HTR-8/SVneo (cell line): ENCODE measurements around the gene NPFFR1.
"Not testable (repeated sequence)": the region's sequence is repeated elsewhere in the genome, so short reads cannot be mapped to it uniquely, and the experiment has no call there.

Source experiments
- DNase-seq: peaks from one replicate; pipeline ENCODE4 v3.0.0; 2011; ENCODE audit warnings: low spot score, mixed read lengths; ENCODE audit not compliant: insufficient read length
- FAIRE-seq: peaks from 2 replicates; lab custom pipeline; 2011; peaks lifted over from hg19 to GRCh38; lab: Jason Lieb, UNC

The NPFFR1 gene

DNA sequence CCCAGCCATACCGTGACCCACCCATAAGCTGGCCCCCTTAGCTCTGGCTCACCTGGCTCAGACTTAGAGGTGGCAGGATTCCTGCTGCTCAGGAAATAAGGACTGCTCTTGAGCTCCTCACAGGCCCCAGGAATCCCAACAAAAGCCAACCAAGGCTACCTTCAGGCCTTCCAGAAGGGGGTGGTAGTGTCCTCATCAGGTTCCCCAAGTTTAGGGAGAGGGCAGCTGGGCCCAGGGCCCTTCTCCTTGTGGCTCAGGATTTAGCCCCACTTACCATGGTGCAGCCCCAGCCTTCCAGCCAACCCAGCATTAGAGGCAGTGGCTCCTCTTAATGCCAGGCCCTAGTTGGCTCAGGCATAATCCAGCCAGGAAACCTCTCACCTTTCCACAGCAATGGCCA is 23.5 kb downstream of the NPFFR1 start:
- DNase-seq (no peak), FAIRE-seq (no peak)

DNA sequence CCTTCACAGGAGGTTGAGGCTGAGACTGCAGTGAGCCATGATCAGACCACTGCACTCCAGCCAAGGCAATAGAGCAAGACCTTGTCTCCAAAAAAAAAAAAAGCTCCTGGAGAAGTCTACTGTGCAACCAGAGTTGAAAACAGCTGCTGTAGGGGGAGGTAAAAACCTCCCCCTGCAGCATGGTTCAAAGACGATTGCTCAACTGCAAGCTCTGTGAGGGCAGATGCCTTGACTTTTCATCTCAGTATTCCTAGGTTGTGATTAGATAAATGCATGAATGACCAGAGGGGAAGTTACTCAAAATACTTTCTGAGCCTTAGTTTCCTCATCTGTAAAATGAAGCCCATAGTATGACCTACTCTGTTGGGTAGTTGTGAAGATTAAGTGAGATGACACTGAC is 25.6 kb downstream of the NPFFR1 start:
- no peak for FAIRE-seq
- no peak for DNase-seq

DNA sequence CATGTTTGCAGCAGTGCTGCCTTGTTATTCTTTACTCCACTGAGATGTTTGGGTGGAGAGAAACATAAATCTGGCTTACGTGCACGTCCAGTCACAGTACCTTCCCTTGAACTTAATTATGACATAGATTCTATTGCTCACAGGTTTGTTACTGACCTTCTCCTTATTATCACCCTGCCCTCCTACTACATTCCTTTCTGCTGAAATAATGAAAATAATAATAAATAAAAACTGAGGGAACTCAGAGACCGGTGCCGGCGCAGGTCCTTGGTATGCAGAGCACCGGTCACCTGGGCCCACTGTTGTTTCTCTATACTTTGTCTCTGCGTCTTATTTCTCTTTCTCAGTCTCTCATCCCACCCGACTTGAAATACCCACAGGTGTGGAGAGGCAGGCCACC is 26.0 kb downstream of the NPFFR1 start:
- not testable (repeated sequence) for FAIRE-seq, DNase-seq

DNA sequence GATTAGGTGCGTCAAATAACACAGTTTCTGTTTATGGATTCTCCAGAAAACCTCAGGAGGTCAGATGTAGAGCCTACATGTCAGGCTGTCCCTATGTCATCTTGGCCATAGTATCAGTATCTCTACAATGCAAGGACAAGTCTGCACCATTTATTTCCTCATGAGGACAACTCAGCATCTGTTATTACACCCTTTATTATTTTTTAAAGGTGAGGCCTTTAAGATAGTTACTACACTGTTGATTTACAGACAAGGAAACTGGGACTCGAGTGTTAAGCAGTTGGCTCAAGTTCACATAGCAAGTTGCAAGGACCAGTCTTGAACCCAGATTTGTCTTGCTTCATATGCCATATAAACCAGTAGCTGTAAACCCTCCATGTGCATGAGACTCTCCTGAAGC is 27.3 kb downstream of the NPFFR1 start:
- DNase-seq: no peak
- no peak for FAIRE-seq

DNA sequence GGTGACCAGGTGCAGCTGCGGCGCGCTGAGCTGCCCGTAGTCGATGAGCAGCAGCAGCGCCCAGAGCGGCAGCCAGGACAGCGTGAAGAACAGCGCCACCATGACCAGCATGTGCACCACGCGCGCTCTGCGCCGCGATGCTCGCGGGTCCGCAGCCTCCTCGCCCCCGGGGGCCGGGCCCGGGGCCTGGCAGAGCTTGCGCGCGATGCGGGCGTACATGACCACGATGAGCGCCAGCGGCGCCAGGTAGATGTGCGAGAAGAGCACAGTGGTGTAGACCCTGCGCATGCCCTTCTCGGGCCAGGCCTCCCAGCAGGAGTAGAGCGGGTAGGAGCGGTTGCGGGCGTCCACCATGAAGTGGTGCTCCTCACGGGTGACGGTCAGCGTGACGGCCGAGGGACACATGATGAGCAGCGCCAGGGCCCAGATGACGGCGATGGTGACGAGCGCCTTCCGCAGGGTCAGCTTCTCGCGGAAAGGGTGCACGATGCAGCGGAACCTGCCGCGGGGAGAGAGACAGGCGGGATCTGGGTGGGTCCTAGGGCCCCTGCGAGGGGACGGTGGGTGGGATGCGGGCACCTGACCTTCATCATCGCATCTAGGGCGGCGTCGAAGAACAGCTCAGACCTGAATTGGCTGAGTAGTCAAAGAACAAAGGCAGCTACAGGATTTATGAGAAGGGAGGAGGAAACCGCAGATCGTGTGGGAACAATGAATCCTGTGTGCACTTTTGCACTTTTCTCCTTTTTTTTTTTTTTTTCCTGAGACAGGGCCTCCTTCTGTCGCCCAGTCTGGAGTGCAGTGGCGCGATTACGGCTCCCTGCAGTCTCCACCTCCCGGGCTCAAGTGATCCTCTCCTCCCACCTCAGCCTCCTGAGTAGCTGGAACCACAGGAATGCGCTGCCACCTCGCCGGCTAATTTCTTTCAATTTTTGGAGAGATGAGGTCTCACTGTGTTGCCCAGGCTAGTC is 28.2 kb downstream of the NPFFR1 start:
- no peak for FAIRE-seq
- no peak for DNase-seq

DNA sequence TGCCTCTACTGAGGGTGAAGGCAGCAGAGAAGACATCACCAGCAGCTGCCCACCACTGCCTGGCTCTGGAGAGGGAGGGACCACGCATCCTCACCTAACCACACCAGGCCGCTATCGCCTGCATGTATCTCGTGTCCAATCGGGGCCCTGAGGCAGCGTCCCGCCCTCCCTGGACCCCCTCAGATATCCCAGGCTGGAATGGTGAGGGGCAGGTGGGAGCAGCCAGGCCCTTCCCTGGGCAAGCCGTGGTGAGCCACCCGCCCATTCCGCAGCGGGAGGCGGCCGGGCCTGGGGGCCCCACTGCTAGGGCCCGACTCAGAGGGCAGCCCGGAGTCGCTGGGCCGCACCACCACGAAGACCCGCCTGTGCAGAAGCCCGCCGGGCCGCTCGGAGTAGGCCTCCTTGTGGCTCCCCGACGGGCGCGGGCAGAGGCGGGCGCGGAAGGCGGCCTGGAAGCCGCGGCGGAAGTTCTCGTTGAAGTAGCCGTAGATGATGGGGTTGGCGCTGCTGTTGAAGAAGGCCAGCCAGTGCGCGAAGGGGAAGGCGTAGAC is 29.0 kb downstream of the NPFFR1 start:
- FAIRE-seq (no peak), DNase-seq (no peak)

DNA sequence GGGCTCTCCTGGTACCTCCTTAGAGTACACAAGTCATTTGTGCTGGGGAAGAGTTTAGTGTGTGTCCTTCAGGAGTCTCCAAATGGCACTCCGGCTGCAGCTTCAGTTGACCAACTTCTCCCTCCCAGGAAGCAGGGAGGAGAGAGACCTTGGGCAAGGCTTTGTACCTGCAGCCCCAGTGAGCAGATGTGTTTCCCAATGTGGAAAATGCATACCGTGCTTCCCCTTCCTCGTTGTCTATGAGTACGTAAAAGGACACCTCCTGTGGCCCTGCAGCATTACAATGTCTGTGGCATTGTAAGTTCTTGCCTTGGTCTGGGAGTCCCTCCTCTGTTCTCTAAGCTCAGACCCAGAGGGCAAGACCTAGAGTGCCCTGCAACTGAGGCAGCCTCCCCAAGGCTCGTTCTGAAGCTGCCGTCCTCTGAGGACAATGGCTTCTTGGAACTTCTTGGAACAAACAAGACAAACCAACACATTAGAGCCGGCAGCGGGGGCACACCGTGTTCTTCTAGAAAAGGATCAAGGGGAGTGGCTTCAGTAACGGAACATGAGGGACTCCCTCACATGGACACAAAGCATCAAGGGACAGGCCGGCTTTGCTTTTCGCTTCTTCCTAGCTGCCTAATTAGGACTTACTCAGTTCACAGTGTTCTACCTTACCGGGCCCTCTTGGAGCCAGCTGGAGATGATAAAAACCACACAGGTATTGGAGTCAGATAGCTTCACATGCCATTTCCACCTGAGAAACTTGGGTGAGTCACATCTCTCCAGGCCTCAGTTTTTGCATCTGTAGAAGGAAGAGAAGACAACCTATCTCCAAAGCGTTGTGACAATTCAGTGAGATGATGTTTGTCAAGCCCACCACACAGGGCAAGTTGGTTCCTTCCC is 29.7 kb downstream of the NPFFR1 start:
- FAIRE-seq: no peak
- DNase-seq: no peak

DNA sequence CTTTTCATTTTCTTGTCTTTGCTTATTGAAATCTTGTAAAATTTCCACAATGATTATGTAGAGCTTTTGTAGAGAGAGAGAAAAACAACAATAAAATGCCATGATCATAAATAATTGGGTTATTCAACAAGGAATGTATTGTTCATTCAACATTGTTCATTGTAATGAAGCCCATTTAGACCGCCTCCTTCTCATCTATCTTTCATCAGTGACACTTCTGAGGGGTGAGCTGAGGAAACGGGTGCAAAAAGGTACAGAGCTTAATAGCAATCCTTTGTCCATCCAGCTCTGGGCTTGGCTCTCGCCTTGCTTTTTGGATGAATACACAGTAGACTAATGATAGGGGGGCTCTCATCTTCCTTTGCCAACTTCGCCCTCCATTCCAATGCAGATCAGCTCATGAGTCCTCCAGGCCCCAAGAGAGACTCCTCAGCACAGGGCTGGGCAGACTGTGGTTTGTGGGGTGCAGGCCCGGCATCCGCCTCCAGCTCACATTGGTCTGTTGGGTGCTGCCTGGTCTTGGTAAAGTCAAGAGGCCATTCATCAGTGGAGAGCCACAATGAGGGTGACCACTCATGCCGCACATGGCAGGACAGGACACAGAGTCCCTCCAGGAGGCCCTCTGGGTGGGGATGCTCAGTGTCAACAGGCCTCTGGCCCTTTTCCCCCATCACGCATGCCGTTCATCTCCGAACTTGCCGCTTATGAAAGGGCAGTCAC is 32.7 kb downstream of the NPFFR1 start:
- DNase-seq: no peak
- FAIRE-seq: no peak

DNA sequence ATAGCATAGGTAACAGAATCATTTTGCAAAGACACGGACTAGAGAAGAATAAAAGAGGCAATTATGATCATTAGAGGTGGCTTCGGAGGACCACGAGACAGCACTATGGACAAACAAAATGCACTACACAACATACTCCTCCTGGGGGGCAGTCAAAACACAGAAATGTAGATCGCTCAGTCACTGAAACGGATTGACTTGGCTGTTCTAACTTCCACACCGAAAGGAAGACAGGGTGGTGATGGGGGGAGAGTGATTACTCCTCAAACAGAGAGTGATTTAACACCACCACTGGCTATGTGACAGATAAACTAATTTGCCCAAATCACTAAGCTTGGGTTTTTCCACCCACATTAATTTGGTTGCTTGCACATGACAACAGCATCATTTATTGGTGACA is 36.4 kb downstream of the NPFFR1 start:
- DNase-seq: no peak
- FAIRE-seq: no peak

DNA sequence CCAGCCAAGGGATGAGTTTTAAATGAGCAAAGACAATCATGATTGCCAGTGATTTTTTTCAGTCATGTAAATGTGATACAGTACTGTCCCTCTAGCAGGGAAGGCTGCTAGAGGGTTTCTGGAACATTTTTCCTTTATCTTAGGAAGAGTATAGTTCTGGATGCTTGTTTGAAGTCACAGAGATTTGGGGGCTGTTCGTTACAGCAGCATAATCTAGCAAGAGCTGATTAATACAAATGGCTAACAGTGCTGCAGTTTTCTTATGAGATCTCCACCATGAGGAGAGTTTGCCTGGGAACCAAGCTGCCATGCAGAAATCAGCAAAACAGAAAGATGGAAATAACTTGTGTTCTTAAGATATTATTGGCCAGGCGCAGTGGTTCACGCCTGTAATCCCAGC is 42.7 kb downstream of the NPFFR1 start:
- FAIRE-seq (no peak), DNase-seq (no peak)

DNA sequence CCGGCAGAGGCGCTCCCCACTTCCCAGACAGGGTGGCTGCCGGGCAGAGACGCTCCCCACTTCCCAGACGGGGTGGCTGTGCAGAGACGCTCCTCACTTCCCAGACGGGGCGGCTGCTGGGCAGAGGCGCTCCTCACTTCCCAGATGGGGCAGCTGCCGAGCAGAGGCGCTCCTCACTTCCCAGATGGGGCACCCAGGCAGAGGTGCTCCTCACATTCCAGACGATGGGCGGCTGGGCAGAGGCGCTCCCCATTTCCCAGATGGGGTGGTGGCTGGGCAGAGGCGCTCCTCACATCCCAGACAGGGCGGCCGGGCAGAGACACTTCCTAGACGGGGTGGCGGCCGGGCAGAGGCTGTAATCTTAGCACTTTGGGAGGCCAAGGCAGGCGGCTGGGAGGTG is 43.8 kb downstream of the NPFFR1 start:
- not testable (repeated sequence) for FAIRE-seq, DNase-seq

DNA sequence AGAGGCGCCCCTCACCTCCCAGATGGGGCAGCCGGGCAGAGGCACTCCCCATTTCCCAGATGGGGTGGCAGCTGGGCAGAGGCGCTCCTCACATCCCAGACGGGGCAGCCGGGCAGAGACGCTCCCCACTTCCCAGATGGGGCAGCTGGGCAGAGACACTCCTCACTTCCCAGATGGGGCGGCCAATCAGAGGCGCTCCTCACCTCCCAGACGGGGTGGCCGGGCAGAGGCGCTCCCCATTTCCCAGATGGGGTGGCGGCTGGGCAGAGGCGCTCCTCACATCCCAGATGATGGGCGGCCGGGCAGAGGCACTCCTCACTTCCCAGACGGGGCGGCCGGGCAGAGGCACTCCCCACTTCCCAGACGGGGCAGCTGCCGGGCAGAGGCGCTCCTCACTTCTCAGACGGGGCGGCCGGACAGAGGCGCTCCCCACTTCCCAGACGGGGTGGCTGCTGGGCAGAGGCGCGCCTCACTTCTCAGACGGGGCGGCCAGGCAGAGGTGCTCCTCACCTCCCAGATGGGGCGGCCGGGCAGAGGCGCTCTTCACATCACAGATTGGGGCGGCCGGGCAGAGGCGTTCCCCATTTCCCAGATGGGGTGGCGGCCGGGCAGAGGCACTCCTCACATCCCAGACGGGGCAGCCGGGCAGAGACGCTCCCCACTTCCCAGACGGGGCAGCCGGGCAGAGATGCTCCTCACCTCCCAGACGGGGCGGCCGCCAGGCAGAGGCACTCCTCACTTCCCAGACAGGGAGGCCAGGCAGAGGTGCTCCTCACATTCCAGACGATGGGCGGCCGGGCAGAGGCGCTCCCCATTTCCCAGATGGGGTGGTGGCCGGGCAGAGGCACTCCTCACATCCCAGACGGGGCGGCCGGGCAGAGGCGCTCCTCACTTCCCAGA is 44.5 kb downstream of the NPFFR1 start:
- DNase-seq, FAIRE-seq: not testable (repeated sequence)

DNA sequence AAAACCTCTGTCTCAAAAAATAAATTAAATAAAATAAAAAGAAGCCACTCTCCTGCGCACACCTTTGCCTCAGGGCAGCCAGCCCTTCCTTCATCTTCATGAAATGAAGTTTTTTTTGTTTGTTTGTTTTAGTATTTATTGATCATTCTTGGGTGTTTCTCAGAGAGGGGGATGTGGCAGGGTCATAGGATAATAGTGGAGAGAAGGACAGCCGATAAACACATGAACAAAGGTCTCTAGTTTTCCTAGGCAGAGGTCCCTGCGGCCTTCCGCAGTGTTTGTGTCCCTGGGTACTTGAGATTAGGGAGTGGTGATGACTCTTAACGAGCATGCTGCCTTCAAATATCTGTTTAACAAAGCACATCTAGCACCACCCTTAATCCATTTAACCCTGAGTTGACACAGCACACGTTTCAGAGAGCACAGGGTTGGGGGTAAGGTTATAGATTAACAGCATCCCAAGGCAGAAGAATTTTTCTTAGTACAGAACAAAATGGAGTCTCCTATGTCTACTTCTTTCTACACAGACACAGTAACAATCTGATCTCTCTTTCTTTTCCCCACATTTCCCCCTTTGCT is 45.8 kb downstream of the NPFFR1 start:
- not testable (repeated sequence) for DNase-seq, FAIRE-seq

DNA sequence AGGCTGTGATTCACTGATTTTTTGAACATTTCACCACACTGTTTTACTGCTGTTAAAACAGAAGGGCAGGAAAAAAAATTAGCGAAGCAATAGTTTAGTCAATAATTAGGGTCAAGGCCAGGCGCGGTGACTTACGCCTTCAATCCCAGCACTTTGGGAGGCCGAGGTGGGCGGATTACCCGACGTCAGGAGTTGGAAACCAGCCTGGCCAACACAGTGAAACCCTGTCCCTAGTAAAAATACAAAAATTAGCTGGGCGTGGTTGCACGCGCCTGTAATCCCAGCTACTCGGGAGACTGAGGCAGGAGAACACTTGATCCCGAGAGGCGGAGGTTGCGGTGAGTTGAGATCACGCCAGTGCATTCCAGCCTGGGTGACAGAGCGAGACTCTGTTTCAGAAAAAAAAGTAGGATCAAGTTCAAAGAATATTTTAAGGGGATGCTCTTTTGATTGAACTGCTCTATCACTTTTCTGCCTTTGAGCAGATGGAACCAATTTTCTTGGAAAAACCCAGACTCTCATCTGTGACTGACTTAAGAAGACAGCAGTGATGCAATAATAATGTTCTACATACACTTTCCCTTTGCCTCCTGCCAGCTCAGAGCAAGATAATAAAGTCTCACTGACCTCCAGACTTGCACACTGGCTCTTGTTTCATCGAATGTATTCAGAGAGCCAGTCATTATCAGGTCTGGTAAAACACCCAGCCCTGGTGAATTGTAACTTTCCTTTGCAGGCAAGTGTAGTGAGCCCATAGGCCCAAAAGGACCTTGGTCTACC is 48.9 kb downstream of the NPFFR1 start:
- FAIRE-seq (no peak), DNase-seq (no peak)

DNA sequence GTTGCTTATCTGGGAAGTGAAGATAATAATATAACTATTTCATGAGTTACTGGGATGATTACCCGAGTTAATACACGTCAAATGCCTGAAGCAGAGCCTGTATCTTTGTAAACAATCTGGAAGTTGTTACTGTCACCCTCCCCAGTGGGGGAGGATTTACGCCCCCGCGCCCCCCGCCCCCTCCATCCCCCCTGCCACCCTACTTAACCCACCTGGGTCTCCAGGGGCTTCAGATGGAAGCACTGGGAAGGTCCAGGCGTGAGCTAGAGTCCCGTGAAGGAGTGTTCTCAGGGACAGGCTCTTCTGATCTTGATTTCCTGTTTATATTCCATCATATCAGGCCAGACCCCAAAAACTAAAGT is 49.9 kb downstream of the NPFFR1 start:
- no peak for FAIRE-seq
- DNase-seq: no peak

DNA sequence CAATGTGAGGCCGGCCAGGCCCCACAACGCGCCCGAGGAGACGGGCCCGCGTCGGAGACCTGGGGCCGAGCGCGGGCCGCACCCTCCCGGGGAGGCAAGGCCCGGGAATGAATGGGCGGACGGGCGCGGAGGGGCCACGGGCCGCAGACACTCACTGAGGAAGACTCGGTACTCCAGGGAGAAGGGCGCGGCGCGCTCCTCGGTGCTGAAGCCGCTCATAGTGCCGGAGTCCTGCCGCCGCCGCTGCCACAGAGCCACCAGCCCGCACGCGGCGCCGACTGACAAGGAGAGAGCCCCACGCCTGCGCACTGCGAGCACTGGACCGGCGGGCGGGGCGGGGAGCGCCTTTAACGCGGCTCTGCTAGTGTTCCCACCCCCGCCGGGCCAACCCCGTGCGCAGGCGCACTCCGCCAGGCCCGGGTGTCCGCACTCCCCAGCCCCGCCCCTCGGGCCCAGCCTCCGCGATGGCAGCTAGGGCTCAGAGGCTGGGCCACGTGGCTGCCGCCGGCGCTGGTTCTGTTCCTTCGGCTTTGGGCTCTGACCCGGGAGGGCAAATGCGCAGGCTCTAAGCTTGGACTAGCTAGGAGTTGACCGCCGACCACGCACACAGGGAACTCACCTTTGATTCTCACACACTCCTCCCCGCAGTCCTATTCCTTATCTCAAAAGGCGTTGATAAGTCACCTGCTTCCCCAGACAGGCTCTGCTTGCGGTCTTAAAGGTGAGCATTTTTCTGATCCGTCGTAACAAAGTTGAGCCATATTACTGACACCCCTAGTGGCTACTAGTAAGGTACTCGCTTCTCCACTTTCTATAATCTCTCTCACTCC is 50.5 kb downstream of the NPFFR1 start, which contains the start of gene PPA1:
PPA1 (minus strand) TSS at position 321 of the 830 bp plus-strand sequence; CDS start at position 219, 102 bp downstream.
- peak; percentile 99 for DNase-seq
- peak; percentile 91 for FAIRE-seq

DNA sequence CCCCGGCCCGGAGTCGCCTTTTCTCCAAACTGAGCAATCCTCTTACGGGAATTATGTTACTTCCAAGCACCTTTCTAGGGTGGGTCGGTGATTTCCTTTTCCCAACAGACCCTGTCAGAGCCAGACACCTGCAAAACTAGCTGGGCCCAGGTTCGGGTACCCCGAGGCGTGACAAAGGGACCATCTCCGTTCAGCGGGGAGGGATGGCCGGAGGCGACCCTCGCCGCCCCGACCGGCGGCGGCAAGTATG is 51.0 kb downstream of the NPFFR1 start:
- DNase-seq: no peak
- FAIRE-seq: no peak
